DOHH2 (cell line): ENCODE results near the gene PAM.

ENCODE experiments used
- H3F3A ChIP-seq: fragments of 200-600 bp; sonication (generic), shearing (Covaris generic); 2 replicates; pipeline ENCODE4 v1.6.0; 2016; ENCODE audit warnings: antibody characterized with exemption, mild to moderate bottlenecking; ENCODE audit not compliant: control insufficient read depth, insufficient read depth
- H3K27ac ChIP-seq: fragments of 200-600 bp; sonication (generic); 2 replicates; pipeline ENCODE4 v1.5.1; 2014; ENCODE audit warnings: low read depth, mild to moderate bottlenecking, low read length, moderate library complexity
- H3K27me3 ChIP-seq: fragments of 200-600 bp; sonication (generic); 2 replicates; pipeline ENCODE4 v1.6.1; 2014; ENCODE audit warnings: mild to moderate bottlenecking, low read length, mixed read lengths; ENCODE audit not compliant: control insufficient read depth
- H3K36me3 ChIP-seq: fragments of 200-600 bp; sonication (generic); 2 replicates; pipeline ENCODE4 v1.6.1; 2014; ENCODE audit warnings: mild to moderate bottlenecking, low read length, moderate library complexity, mixed read lengths; ENCODE audit not compliant: control insufficient read depth
- H3K4me1 ChIP-seq: fragments of 200-600 bp; sonication (generic); 2 replicates; pipeline ENCODE4 v1.6.1; 2014; ENCODE audit warnings: mild to moderate bottlenecking, low read length, mixed read lengths; ENCODE audit not compliant: control insufficient read depth
- H3K4me2 ChIP-seq: fragments of 200-600 bp; sonication (generic); 2 replicates; pipeline ENCODE4 v1.6.0; 2014; ENCODE audit warnings: mild to moderate bottlenecking, low read length, moderate library complexity
- H3K4me3 ChIP-seq: fragments of 200-600 bp; sonication (generic); 2 replicates; pipeline ENCODE4 v1.5.1; 2014; ENCODE audit warnings: mild to moderate bottlenecking, low read length, mixed read lengths
- H3K79me2 ChIP-seq: fragments of 200-600 bp; sonication (generic); 2 replicates; pipeline ENCODE4 v1.6.1; 2014; ENCODE audit warnings: mild to moderate bottlenecking, low read length, mixed read lengths; ENCODE audit not compliant: control insufficient read depth
- H3K9me2 ChIP-seq: fragments of 200-600 bp; sonication (generic); replicated peaks from 2 replicates; pipeline ENCODE4 v1.6.1; 2014; ENCODE audit warnings: mild to moderate bottlenecking, low read length, mixed read lengths; ENCODE audit not compliant: control insufficient read depth
- H3K9me3 ChIP-seq: fragments of 200-600 bp; sonication (generic); 2 replicates; pipeline ENCODE4 v1.6.1; 2014; ENCODE audit warnings: antibody characterized with exemption, low read length, mixed read lengths; ENCODE audit not compliant: control insufficient read depth, insufficient read depth
- H4K20me1 ChIP-seq: fragments of 200-600 bp; sonication (generic); 2 replicates; pipeline ENCODE4 v1.6.0; 2014; ENCODE audit warnings: low read depth, mild to moderate bottlenecking, antibody characterized with exemption, low read length, moderate library complexity; ENCODE audit not compliant: control insufficient read depth, insufficient read depth
- EZH2phosphoT487 ChIP-seq: fragments of 200-600 bp; sonication (generic); IDR thresholded peaks from 2 replicates; pipeline ENCODE4 v1.6.1; 2017; ENCODE audit warnings: borderline replicate concordance, mild to moderate bottlenecking, antibody characterized with exemption, low read length, moderate library complexity, mixed read lengths
- TF ChIP-seq, protein P1 (sequence below): fragments of 200-600 bp; sonication (generic); IDR thresholded peaks from one replicate; pipeline ENCODE4 v1.5.1; 2014; ENCODE audit warnings: antibody characterized with exemption, mild to moderate bottlenecking, low read depth, low read length; ENCODE audit not compliant: poor library complexity, severe bottlenecking

Gene PAM

DNA sequence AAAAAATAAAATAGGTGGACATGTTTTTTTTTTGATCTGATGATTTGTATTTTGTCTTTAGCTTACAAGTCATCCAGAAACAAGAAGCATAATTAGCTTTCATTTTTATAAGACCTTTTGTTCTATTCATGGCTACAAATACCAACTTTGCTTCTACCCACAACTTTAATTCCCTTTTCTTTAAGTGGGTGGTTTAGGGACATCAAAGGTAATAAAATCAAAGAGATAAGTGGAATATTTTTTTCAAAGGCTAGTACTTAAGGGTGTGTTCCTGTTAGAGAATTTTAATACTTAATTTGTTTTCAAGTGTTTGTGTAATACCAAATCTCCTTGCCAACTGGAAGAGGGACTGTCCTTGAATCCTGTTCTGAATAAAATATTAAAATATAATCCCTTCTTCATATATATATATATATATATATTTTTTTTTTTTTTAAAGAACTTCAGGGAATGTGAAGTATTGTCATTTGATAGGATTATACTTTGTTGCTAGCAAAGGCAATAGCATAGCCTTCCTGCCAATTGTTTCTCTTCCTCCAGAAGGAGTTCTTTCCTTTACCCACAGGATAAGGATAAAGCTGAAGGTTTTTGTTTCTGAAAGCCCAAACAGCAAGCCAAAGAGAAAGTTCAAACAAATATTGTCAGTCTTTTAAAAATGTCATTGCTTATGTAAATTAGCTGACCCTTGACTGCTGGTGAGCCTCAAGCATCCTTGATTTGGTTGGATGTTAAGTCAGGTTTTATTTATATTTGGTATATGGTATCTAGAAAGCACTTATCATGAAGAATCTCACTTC is 108.9 kb downstream of the PAM start:
- H3K36me3 ChIP-seq, result no peaks in the 10 kb centered on the region
- H3K27me3 ChIP-seq, result no peaks in the 10 kb centered on the region
- H3K9me3 ChIP-seq, result no peaks in the 10 kb centered on the region
- no peak overlapping the region for H3K4me3 ChIP-seq
- no peaks in the 10 kb centered on the region for H3K4me1 ChIP-seq
- H4K20me1 ChIP-seq, result no peaks in the 10 kb centered on the region
- H3K9me2 ChIP-seq, result no peaks in the 10 kb centered on the region
- TF ChIP-seq EZH2phosphoT487, result no peak
- TF ChIP-seq, protein P1, sequence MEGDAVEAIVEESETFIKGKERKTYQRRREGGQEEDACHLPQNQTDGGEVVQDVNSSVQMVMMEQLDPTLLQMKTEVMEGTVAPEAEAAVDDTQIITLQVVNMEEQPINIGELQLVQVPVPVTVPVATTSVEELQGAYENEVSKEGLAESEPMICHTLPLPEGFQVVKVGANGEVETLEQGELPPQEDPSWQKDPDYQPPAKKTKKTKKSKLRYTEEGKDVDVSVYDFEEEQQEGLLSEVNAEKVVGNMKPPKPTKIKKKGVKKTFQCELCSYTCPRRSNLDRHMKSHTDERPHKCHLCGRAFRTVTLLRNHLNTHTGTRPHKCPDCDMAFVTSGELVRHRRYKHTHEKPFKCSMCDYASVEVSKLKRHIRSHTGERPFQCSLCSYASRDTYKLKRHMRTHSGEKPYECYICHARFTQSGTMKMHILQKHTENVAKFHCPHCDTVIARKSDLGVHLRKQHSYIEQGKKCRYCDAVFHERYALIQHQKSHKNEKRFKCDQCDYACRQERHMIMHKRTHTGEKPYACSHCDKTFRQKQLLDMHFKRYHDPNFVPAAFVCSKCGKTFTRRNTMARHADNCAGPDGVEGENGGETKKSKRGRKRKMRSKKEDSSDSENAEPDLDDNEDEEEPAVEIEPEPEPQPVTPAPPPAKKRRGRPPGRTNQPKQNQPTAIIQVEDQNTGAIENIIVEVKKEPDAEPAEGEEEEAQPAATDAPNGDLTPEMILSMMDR, result no peak
- H3K79me2 ChIP-seq, result no peaks in the 10 kb centered on the region
- no peak overlapping the region for H3K4me2 ChIP-seq
- H3K27ac ChIP-seq, result no peak overlapping the region
- no peaks in the 10 kb centered on the region for H3F3A ChIP-seq

DNA sequence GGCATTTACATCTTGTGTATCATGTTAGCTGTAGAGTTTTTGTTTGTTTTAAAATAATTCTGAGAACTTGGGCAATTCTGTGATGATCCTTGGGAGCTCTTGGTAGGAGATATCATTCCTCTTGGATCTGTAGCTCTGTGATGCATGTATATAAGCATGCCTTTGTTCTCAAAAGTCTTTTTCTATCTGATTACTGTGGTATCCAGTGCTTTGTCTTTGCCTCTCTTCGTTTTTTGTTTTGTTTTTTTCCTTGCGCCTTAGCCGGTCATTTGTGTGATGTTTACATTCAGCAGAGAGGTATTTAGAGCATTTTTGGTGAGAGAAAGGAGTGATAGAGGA is 110.0 kb downstream of the PAM start:
- Histone ChIP-seq H4K20me1 (no peaks in the 10 kb centered on the region), H3K4me3 (no peak overlapping the region), H3K4me1 (no peaks in the 10 kb centered on the region), H3K27me3 (no peaks in the 10 kb centered on the region), H3K27ac (no peak overlapping the region), H3K4me2 (no peak overlapping the region), H3K9me3 (no peaks in the 10 kb centered on the region), H3F3A (no peaks in the 10 kb centered on the region), H3K9me2 (no peaks in the 10 kb centered on the region), H3K79me2 (no peaks in the 10 kb centered on the region), H3K36me3 (no peaks in the 10 kb centered on the region)
- TF ChIP-seq, protein P1, result no peak
- no peak for TF ChIP-seq EZH2phosphoT487

DNA sequence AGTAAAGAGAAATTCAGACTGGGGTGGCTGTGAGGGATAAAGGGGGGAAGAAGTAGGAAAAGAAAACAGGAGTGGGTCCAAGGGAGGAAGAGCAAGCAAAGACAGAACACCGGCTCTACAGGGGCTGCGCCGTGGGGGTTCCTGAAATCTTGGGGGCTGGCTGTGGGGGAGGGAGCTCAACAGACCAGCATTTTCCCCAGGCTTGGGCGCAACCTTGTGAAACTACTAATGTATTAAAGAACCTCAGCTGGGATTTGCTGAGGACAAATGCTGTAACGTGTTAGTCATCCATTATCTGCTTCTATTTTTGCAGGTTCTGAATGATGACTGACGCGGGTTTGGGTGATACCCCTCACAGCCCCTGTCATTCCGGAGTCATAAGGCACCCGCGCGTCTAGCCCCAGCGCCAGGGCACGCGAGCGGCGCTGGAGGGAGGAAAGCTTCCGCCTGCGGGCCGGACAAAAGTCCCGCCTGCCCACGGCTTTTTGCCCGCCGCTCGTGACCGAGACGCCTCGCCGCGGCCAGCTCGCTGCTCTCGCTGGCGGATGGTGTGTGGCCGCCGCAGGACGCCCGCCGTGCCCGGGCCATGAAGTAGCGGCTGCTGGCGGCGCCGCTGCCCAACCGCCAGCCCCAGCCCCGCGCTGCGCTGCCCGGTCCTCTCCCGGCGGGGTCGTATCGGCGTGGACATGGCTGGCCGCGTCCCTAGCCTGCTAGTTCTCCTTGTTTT is 110.6 kb downstream of the PAM start:
- Histone ChIP-seq H3K27me3 (no peaks in the 10 kb centered on the region), H3K4me2 (no peak overlapping the region), H3F3A (no peaks in the 10 kb centered on the region), H3K36me3 (no peaks in the 10 kb centered on the region), H3K27ac (no peak overlapping the region), H3K9me3 (no peaks in the 10 kb centered on the region), H3K4me3 (no peak overlapping the region), H3K79me2 (no peaks in the 10 kb centered on the region), H4K20me1 (no peaks in the 10 kb centered on the region), H3K4me1 (no peaks in the 10 kb centered on the region), H3K9me2 (no peaks in the 10 kb centered on the region)
- TF ChIP-seq EZH2phosphoT487, result no peak
- TF ChIP-seq, protein P1, result no peak
